Prostate gland (tissue), 2 donors: ENCODE measurements around the gene GOLGA8Q.
"Not testable (repeated sequence)": the region's sequence is repeated elsewhere in the genome, so short reads cannot be mapped to it uniquely, and the experiment has no call there.

Experiments used
- CTCF ChIP-seq, 4 experiments: fragments of 200-600 bp in 2 of 4; fragments of 450-650 bp in 2 of 4; sonication (generic) in 2 of 4; IDR thresholded peaks; 1 replicate in 3 of 4; 2 replicates in 1 of 4; pipeline ENCODE4 v1.5.1; 2016 to 2019; ENCODE audit warnings: antibody characterized with exemption in 4 of 4, mild to moderate bottlenecking in 2 of 4, moderate library complexity in 2 of 4
- POLR2AphosphoS5 ChIP-seq: sonication (generic); formaldehyde crosslinking; IDR thresholded peaks from one replicate; pipeline ENCODE4 v1.6.1; 2017; ENCODE audit warnings: antibody characterized with exemption

- not testable (repeated sequence) for TF ChIP-seq CTCF (IDR thresholded peaks at IDR 0.05); POLR2AphosphoS5
Observed at GRCh38 chr15:30580716-30581115, 28.9 kb downstream of the GOLGA8Q start.
